HG03280 (cell line): ENCODE results near the gene IMMT.

Source experiments
- ATAC-seq: cut with Tn5 transposase; IDR thresholded peaks from one replicate; pipeline ENCODE4 v1.9.1; 2021; ENCODE audit warnings: mild to moderate bottlenecking, moderate library complexity; ENCODE audit not compliant: unreplicated experiment

The IMMT gene

DNA sequence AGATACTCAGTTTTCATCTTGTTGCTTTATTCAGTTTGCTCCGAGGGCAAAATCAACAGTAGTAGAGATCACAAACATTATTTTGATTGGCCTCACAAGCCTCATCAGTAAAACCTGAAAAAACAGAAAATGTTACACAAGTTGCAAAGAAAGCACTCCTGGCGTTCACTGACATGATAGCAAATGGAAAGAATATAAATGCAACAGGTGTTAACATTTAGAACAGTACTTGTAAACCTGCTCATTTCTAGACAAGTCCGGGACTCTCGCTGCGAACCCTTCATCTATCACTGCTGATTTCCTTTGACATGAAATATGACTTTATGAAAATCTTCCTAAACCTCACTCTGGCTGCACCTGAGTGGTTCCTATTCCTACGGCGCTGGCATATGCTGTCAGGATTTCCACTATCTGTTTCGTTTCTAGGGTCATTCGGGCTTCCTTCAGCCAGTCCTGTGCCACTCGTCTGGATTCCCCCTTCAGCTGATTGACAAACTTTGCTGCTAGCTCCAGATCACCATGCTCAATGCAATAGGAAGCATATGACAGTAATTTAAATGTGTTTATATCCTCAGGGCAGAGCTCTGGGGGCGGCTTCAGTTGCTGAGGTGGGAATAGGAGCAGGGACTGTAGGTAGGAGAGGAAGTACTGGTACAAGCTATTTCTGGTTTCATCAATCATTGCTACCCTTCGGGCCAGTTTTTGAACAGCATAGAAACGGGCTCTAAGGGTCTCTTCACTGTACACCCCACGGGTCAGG is 51.2 kb downstream of the IMMT start:
- ATAC-seq = no peak

DNA sequence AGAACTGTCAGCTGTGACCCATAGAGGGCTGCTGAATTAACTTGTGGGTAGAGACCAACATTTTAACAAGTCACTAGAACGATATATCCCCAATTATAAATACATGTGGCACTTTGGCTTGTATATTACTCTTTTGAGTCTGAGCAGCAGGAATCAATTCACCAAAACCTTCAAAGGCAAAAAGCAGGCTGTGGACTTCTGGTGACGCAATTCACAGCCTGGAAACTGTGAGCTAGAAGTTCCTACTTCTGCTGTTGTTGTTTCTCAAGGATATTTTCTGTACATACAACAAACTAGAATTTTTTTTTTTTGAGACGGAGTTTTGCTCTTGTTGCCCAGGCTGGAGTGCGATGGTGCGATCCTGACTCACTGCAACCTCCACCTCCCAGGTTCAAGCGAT is 52.0 kb downstream of the IMMT start:
- no peak for ATAC-seq

DNA sequence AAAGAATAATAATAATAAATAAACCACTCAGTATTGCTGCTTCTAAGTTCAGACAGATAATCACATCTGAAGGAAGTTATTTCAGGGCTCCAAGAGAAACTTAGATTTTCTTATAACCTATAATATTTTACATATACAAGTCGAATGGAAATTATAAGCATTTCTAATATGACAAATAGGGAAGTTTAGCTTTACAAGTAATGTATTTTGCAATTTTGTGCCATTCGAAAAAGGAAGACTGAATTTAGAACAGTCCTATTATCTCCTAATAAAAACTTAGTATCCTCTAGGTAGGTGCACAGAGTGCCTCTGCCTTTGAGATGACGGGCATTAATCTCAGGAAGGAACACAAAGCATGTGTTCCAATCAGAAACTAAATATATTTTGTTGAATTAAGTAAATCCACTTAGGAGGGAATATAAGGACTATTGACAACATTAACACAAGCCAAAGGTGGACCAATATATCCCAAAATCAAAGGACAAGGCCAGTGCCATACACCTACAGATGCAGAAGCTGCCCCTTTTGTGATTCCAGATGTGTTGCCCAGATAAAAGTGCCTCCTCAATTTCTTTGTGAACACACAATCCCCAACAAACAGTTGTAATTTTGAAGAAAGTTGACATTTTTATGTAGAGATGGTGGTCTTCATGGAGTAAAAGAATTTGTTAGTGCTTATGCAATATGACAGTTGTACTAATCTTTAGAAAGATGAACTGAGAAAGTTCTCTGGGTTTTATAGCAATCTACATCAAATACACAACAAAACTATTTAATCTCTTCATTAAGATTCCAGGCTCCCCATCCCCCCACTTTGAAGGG is 52.6 kb downstream of the IMMT start:
- no peak for ATAC-seq

DNA sequence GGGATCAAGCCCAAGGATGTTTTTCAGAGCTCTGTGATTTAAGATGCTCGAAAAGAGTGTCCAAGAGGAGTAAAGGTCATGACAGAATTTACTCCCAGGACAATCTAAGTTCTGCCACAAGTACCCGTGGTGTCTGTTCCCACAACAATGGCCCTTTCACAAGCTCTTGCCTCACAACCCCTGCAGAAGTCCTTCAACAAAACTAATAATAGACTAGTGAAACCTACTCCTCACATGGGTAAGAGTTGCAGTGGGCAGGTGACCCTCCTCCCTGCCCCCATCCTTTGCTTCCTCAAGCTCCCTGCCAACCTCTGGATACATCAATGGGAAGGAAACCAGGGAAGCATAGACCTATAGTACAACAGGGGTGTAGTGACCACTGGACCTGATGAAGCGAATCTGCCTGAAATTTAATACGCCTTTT is 54.3 kb downstream of the IMMT start:
- ATAC-seq = no peak

DNA sequence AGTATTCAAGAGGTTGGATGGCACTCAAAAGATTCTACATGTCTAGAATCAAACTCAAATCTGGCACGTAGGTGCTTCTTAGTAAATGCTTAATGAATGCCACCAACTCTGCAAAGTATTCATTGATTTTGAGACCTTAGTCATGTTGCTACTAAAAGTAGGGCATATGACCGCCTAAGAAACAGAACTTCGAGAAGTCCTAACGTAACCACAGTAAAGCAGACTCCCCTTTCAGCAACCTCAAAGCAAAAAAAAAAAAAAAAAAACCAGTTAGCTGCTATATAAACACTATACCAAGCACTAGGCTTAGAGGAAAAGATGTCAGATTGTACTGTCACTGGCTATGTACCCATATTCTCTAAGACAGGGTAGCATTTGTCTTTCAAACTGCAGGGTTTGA is 55.3 kb downstream of the IMMT start:
- ATAC-seq = no peak

DNA sequence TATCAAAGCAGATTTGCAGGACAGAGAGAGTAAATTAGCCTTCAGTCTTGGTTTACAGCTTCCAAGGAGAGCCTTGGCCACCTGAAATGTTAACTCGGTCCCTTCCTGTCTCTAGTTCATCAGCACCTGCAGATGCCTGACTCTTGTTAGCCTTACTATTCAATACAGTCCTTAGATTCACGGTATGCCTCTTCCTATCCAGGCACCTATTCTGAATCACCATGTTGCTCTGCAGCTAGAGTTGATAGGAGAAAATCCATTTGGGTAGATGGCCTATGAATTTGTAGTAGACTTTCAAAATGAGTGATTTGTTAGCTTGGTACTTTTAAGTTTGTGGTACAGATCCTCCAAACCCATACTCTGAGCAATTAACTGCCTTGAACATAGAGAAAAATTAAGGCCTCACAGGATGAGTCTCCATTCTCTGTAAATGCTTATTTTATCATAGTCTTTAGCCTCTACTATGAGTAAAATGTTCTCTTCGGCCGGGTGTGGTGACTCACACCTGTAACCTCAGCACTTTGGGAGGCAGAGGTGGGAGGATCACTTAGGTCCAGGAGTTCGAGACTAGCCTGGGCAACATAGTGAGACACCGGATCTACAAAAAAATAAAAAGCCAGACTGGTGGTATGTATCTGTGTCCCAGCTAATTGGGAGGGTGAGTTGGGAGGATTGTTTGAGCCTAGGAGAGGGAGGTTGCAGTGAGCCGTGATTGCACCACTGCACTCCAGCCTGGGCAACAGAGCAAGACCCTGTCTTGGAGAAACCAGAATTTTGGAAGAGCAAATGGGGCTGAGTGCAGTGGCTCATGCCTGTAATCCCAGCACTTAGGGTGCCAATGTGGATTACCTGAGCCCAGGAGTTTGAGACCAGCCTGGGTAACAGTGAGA is 56.3 kb downstream of the IMMT start:
- ATAC-seq = no peak

DNA sequence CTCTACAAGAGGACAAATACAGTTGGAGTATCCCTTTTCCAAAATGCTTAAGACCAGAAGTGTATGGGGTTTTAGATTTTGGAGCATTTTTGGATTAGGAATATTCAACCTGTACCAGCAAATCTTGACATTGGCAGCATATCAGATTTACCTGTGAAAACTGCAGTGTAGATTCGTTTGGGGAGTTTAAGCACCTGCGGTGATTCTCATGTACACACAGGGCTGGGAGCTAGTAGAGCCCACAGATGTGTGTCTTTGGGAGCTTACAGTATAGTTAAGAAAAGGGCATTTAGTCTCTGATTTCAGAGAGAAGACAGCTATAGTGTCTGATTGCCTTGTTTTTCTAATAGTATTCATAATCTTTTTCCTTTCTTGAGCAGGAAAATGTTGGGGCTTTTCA is 59.1 kb downstream of the IMMT start:
- ATAC-seq = no peak

DNA sequence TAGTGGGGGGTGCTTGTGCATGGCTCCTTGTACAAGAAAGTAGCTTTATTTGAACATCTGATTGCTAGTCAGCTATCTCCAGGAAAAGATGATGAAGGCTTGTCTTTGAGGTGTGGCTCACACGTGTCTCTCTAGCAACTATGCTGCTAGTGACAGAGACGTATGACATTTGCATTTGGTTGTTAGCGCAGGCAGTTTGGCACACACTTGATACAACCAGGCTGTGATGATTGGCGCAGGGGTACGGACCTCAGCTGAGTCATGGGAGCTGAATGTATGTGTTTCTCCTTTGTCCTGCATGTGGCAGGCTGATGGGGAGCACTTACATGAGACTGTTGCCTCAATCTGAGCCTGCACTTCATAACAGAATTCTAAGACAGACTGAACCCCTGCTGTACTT is 59.6 kb downstream of the IMMT start:
- no peak for ATAC-seq

DNA sequence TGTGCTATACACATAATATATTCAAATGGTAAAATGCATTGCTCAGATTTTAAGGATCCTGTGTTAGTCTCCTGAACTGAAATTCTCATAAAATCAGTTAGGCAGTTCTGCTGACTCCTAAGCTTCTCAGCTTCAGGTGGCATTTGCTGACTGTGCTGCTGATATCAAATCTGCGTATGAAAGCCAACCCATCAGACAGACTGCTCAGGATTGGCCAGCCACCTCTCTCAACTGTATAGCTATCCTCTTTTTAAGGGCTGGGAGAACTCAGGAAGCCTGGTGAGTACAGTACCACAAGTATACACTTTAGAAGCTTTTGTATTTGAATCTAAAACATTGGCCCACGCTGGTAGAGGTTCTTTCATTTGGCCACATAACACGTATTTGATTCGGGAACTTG is 60.6 kb downstream of the IMMT start:
- no peak for ATAC-seq

DNA sequence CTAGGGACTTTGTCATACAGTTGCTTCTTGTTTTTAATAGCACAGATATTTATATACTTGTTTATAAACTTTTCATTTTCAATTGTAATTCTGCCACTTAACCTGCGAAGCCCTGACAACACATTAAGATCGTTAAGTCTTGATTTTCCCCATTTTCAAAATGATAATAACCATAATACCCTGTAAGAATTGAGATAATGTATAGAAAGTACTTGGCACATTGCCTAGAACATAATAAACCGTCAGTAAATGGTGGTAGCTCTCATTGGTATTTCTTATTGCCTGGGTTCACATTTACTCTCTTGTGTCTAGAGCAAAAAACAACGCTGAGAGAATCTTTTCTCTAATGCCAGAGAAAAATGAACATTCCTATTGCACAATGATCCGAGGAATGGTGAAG is 70.6 kb downstream of the IMMT start:
- ATAC-seq = no peak

DNA sequence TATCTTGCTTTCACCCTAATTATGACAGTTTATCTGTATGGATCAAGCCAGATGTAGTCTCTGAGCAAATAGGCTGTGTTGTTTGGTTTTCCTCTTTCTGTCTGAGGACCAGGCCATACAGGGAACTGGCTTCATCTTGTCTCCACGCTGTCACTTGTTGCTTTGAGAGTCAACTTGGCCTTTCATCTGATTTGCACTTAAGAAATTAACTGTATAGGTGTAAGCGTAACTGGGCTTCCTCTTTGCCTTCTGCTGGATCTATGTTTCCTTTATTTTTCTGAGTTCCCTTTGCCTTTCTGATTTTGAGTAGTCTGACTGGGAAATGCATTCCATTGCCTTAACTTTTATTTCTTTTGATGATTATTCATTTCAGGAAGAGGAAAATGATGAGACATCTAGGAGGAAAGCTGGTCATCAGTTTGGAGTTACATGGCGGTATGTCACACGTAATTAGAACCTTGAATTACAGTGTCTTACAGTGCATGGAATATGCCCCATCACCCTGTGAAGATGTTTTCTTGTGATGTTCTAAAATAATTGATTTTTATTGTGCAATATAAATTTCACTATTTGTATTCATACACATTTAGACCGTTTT is 71.8 kb downstream of the IMMT start:
- no peak for ATAC-seq

DNA sequence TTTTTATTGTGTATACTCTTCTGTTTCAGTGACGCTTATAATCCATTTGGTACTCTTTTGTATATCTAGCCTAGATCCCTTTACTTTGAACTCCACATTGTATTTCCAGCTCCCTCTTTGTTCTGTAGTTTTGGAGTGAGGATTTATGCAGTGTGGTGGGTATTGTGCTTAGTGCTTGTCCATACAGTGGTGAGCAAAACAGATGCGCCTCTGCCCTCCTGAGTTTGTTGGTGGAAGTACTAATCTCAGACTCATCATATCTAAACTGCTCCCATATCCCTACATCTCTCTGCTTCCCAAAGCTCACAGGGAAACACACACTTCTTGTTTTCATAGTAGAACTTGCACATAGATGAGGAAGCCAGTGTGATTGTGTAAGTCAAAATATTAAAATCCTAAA is 77.1 kb downstream of the IMMT start:
- ATAC-seq = no peak

DNA sequence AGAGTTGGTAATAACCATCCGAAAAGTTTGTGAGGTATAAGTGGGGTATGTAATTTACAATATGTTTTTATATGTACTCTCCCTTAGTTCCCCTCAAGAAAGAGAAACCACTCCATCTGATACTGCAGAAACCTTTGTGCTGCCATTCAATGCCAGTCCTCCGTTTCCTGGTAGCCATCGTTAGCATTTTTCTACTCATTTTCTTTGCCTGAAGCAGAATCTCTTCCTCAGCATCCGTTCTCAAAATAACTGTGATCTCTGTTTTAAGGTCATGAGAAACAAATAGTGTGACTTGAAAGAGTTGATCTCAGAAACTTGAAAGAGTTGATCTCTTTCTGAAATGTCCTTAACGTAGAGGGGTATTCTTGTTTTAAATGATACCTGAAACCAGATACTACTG is 88.2 kb downstream of the IMMT start:
- ATAC-seq = no peak

DNA sequence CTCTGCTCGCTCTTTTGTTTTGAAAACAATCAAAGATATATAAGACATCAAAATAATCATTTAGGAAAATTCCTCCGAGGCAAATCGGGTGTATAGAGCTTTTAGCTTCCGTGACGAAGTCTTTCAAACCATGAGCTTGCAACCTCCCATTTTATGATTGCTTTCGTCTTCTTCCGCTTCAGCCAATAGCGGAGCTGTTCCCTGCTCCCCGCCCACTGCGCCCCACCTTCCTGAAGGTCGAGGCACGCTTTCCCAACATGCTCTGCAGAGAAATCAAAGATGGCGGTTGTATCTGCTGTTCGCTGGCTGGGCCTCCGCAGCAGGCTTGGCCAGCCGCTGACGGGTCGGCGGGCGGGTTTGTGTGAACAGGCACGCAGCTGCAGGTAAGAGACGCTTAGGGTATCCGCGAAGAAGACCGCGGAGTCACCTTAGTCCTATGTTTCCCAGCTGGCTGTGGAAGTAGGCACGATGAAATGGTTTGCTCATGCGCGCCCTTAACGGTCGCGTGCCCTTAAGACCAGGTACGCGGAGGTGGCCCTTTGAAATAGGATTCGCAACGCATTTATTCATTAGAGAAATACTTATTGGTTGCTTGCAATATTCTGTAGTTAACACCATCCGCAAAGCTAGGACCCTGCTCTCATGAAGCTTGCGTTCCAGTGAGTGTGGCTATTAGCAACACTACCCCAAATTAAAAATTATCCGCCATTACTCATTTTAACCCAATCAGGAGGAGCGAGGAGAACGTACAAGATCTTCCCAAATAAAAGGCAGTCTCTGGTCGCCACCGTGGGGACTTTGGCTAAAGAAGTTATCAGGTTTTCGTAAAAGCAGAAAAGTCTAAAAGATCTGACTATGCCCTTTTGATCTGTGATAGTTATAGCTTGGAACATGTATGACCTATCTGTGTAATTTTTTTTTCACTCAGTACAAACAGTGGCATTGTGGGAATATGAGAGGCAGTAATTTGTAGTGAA is 89.0 kb downstream of the IMMT start, which contains the start of gene PTCD3:
Gene PTCD3 (plus strand): TSS at position 267 of the 977 bp plus-strand sequence. CDS start 13 bp downstream, at position 280.
- ATAC-seq = peak; percentile 92

DNA sequence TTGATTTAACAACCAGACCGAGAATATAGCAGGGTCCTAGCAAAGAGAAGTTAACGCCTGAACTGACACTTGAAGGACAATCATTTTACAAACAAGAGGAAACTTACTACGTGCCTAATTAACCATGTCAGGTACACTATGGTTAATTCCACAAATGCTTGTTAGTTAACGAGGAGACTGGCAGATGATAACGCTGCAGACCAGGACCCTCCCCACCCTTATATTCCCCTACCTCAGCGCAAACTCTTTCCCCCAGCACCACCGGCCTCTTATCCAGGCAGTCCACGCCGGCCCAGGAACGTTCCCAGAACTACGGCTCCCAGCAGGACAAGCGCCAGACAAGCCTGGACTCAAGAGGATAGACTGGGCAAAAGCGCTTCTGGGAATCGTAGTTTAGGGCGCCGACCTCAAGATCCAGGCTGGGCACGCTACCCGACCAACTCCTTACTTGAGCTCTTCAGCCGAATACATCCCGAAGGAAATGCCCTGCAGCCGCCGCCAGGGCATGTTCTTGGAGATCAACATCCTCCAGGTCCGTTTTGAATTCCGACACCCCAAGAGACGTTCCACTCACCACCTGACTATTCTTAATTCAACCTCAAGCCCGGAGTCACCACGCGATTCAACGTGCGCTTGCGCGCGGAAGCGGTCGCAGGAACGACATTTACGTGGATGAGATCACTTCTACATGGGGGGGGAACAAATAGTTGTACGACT is 89.9 kb downstream of the IMMT start, which contains the start of gene POLR1A:
Gene POLR1A (minus strand): TSS at position 635 of the 717 bp plus-strand sequence. CDS start 110 bp downstream, at position 525.
- ATAC-seq = peak; percentile 72

DNA sequence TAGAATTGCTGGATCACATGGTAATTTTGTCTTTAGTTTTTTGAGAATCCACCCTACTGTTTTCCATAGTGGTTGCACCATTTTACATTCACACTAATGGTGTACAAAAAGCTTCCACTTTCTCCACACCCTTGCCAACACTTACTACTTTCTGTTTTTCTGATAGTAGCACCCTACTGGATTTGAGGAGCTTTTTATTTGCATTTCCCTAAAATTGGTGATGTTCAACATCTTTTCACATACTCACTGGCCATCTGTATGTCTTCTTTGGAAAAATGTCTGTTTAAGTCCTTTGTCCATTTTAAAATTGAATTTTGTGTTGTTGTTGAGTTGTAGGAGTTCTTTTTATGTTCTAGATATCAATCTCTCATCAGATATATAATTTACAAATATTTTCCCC is 93.1 kb downstream of the IMMT start:
- no peak for ATAC-seq

DNA sequence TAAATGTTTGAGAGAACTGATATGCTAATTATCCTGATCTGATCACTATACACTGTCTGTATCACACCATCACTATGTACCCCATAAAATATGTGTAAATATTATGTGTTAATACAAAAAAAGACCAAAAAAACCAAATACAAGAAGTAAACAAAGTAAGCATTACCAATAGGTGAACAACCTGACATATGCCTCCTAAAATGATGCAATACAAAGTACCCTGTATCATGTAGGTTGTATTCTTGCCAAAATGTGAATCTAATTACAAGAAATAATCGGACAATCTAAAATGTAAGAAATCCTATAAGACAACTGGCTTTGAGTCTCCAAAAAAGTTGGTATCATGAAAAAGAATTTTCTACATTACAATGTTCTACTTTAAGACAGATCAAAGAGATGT is 97.3 kb downstream of the IMMT start:
- no peak for ATAC-seq

DNA sequence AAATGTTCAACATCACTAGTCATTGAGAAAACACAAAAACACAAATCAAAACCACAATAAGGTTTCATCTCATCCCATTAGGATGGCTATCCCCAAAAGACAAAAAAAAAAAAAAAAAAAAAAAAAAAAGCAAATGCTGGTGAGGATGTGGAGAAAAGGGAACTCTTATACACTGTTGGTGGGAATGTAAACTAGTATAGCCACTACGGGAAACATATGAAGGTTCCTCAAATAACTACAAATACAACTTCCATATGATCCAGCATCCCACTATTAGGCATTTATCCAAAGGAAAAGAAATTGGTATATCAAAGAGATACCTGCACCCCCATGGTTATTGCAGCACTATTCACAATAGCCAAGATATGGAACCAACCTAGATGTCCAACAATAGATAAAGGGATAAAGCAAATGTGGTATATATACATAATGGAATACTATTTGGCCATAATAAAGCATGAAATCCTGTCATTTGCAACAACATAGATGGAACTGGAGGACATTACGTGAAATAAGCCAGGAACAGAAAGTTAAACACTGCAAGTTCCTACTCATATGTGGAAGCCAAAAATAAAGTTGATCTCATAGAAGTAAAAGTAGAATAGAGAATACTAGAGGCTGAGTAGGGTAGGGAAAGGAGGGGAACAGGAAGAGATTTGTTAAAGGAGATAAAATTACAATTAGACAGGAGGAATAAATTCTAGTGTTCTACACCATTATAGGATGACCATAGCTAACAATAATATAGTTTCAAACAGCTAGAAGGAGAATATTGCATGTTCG is 98.0 kb downstream of the IMMT start:
- ATAC-seq = no peak
